GM23338 (cell line): ENCODE data around the gene NOP56. TPM values are rescaled to one million over a fixed set of nuclear protein-coding genes. Genes with fewer than 3 reads are reported as not detected.

ENCODE experiments used
- ATAC-seq: fragments of 200-7000 bp; cut with Tn5 transposase; 3 replicates; pipeline ENCODE4 v1.9.1; 2020
- DNase-seq: peaks from one replicate; pipeline ENCODE4 v3.0.0-alpha.2; 2015; ENCODE audit warnings: low spot score
- H2AFZ ChIP-seq: fragments of 200-600 bp; sonication (generic); 2 replicates; pipeline ENCODE4 v1.8.0; 2016; ENCODE audit warnings: antibody characterized with exemption, mild to moderate bottlenecking, moderate library complexity
- H3F3A ChIP-seq: fragments of 200-600 bp; sonication (generic); replicated peaks from 2 replicates; pipeline ENCODE4 v1.8.0; 2017; ENCODE audit warnings: antibody characterized with exemption, mixed run types, low read depth
- H3K27ac ChIP-seq: fragments of 200-600 bp; sonication (generic); 2 replicates; pipeline ENCODE4 v1.6.1; 2016; ENCODE audit warnings: low read depth
- H3K27me3 ChIP-seq: fragments of 200-600 bp; sonication (generic); 2 replicates; pipeline ENCODE4 v1.8.0; 2016; ENCODE audit warnings: mild to moderate bottlenecking, mixed run types, moderate library complexity; ENCODE audit not compliant: insufficient read depth
- H3K36me3 ChIP-seq: fragments of 200-600 bp; sonication (generic); 2 replicates; pipeline ENCODE4 v1.8.0; 2016; ENCODE audit warnings: mild to moderate bottlenecking; ENCODE audit not compliant: insufficient read depth
- H3K4me1 ChIP-seq: fragments of 200-600 bp; sonication (generic); 2 replicates; pipeline ENCODE4 v1.8.0; 2016; ENCODE audit warnings: mild to moderate bottlenecking, moderate library complexity; ENCODE audit not compliant: insufficient read depth
- H3K4me2 ChIP-seq: fragments of 200-600 bp; sonication (generic); 2 replicates; pipeline ENCODE4 v1.7.1; 2017; ENCODE audit warnings: mixed run types
- H3K4me3 ChIP-seq: fragments of 200-600 bp; sonication (generic); 2 replicates; pipeline ENCODE4 v1.6.1; 2016; ENCODE audit warnings: mixed run types
- H3K79me2 ChIP-seq: fragments of 200-600 bp; sonication (generic); replicated peaks from 2 replicates; pipeline ENCODE4 v1.8.0; 2017; ENCODE audit warnings: mild to moderate bottlenecking; ENCODE audit not compliant: insufficient read depth
- H3K9me2 ChIP-seq: fragments of 200-600 bp; sonication (generic); 2 replicates; pipeline ENCODE4 v1.8.0; 2017; ENCODE audit not compliant: insufficient read depth
- H4K20me1 ChIP-seq: fragments of 200-600 bp; sonication (generic); replicated peaks from 2 replicates; pipeline ENCODE4 v1.8.0; 2017; ENCODE audit warnings: mild to moderate bottlenecking; ENCODE audit not compliant: insufficient read depth
- H3K27ac Mint-ChIP-seq: 2 replicates; pipeline ENCODE4 v1.8.0; 2020; ENCODE audit warnings: inconsistent platforms, mild to moderate bottlenecking, moderate library complexity, mixed read lengths
- H3K27me3 Mint-ChIP-seq: 3 replicates; pipeline ENCODE4 v1.8.0; 2022; ENCODE audit warnings: low read depth, mild to moderate bottlenecking, moderate library complexity, mixed read lengths, inconsistent platforms; ENCODE audit not compliant: insufficient read depth, poor library complexity
- H3K36me3 Mint-ChIP-seq: 3 replicates; pipeline ENCODE4 v1.8.0; 2021; ENCODE audit warnings: low read depth, mild to moderate bottlenecking, inconsistent platforms, moderate library complexity, mixed read lengths
- H3K4me1 Mint-ChIP-seq: 3 replicates; pipeline ENCODE4 v1.8.0; 2020; ENCODE audit warnings: mild to moderate bottlenecking, inconsistent platforms, mixed read lengths
- H3K4me3 Mint-ChIP-seq: 3 replicates; pipeline ENCODE4 v1.8.0; 2021; ENCODE audit warnings: moderate library complexity, mild to moderate bottlenecking, inconsistent platforms, mixed read lengths
- H3K9me3 Mint-ChIP-seq: 3 replicates; pipeline ENCODE4 v1.8.0; 2020; ENCODE audit warnings: moderate library complexity, mild to moderate bottlenecking, inconsistent platforms, mixed read lengths
- EZH2 ChIP-seq: fragments of 200-600 bp; sonication (generic); IDR thresholded peaks from one replicate; pipeline ENCODE4 v1.8.0; 2017; ENCODE audit warnings: antibody characterized with exemption, mild to moderate bottlenecking, low read depth; ENCODE audit not compliant: unreplicated experiment
- NANOG ChIP-seq: IDR thresholded peaks from 2 replicates; pipeline ENCODE4 v1.6.1; 2016; ENCODE audit warnings: antibody characterized with exemption, borderline replicate concordance
- REST ChIP-seq: IDR thresholded peaks from one replicate; pipeline ENCODE4 v1.6.1; 2018; ENCODE audit warnings: antibody characterized with exemption; ENCODE audit not compliant: unreplicated experiment
- ZNF114 ChIP-seq: fragments of 250-450 bp; sonication (Bioruptor Pico); IDR thresholded peaks from 2 replicates; pipeline ENCODE4 v1.5.0; 2020; ENCODE audit warnings: mild to moderate bottlenecking, moderate library complexity
- ZNF331 ChIP-seq: fragments of 250-450 bp; sonication (Bioruptor Pico); IDR thresholded peaks from 2 replicates; pipeline ENCODE4 v1.5.0; 2020; ENCODE audit warnings: low read depth, mild to moderate bottlenecking, moderate library complexity
- ZNF462 ChIP-seq: fragments of 250-450 bp; sonication (Bioruptor Pico); IDR thresholded peaks from 2 replicates; pipeline ENCODE4 v1.5.0; 2020; ENCODE audit warnings: mild to moderate bottlenecking, moderate library complexity
- polyA plus RNA-seq: library from polyadenylated mRNA; unstranded; fragments of >200 nt; fragmentation: Nextera tagmentation; extraction: Ambion mirVana; gene quantifications from 2 replicates; pipeline ENCODE4 v1.2.1, GENCODE V29; 2016
- total RNA-seq: library from RNA; depleted of rRNA; stranded (reverse); fragments of >200 nt; shearing (Covaris generic); gene quantifications from 2 replicates; pipeline ENCODE4 v1.2.3, GENCODE V29; 2014

The NOP56 gene
- total and polyA plus RNA-seq, 2 experiments from 2014 or later, result 447 to 576 TPM

GRCh38 chr20:2693286-2694007 is 41.0 kb downstream of the NOP56 start:
- Histone ChIP-seq H4K20me1 (peaks cover 11% of the 10 kb centered on the region; the same call in 1 of the 2 replicates), H3K4me1 (peaks cover 14% of the 10 kb centered on the region; the same call in 1 of the 2 replicates), H3K4me3 (peak overlapping the region; percentile 46), H3K79me2 (no peaks in the 10 kb centered on the region), H3K27ac (no peak overlapping the region), H3K9me2 (no peaks in the 10 kb centered on the region), H3K27me3 (peaks cover 90% of the 10 kb centered on the region), H3K36me3 (no peaks in the 10 kb centered on the region), H3K4me2 (peak overlapping the region; percentile 65), H2AFZ (peak overlapping the region; percentile 43; the same call in 1 of the 2 replicates), H3F3A (peaks cover 7% of the 10 kb centered on the region; the same call in 1 of the 2 replicates)
- H3K9me3 Mint-ChIP-seq, result peaks cover 9% of the 10 kb centered on the region; the same call in 2 of the 3 replicates
- peaks cover 35% of the 10 kb centered on the region for H3K4me1 Mint-ChIP-seq
- peak overlapping the region; percentile 49; the same call in 2 of the 3 replicates for H3K4me3 Mint-ChIP-seq
- peak; percentile 63 for DNase-seq
- H3K36me3 Mint-ChIP-seq, result peaks cover 7% of the 10 kb centered on the region; the same call in 1 of the 3 replicates
- peaks cover 77% of the 10 kb centered on the region for H3K27me3 Mint-ChIP-seq
- H3K27ac Mint-ChIP-seq, result no peak overlapping the region
- peak; percentile 72 for ATAC-seq
- no peak for TF ChIP-seq ZNF462 (CRISPR knock-in tag)
- peak; percentile 79 for TF ChIP-seq EZH2
- TF ChIP-seq ZNF331, result no peak
- no peak for TF ChIP-seq NANOG
- no peak for TF ChIP-seq REST
- no peak for TF ChIP-seq ZNF114 (CRISPR knock-in tag)
